ENCODE results near the gene KRTDAP. TPM values are rescaled to one million over a fixed set of nuclear protein-coding genes. Genes with fewer than 3 reads are reported as not detected.

The KRTDAP gene
- total and polyA plus RNA-seq, 10 of the 15 experiments (the other 5 are each of a cell fraction or from before 2014, with no cell fraction given): 0.23 TPM; not detected in 9

DNA sequence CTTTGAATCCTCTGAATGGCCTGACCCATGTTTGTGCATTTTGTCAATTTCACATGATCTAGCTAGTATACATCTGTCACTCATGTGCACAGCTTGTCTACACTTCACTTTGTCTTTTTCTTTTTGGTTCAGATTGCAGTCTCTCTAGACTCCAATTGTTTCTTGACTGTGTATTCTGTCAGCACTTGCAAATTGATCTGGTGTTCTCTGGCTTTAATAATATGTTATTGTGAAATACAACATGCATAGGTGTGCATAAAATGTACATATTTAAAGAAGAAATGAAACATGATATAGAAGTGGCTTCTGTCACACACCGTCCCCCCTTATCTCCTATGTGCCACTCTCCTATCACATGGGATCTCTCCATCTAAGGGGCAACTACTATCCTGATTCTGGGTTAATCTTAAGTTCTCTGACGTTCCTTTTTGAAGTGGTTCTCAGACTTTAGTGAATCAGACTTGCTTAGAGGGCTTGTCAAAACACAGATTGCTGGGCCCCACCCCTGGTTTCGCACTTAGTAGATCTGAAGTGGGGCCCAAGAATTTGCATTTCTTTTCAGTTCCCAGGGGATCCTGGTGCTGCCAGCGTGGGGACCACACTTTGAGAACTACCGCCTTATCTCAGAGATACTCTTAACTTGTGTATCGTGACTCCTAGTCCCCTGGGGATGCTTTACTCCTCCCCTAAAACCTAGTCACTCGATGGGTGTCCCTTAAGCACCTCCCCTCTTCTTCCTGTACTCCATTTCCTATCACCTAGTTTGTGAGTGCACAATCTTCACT lies 5.8 kb downstream of the KRTDAP start:
- RAD21 ChIA-PET (ENCODE audit: unreplicated experiment): interaction anchor here (0.7 to 2.1 kb wide), 6 partner anchors 10 to 210 kb away, joined by 3 to 8 read pairs (median 4); no protein-coding TSS in a partner anchor
- peaks cover 14% of the 10 kb centered on the region for H3K4me1 ChIP-seq (ENCODE audit: control insufficient read depth, insufficient read depth, low read length)
- 1% methylated on average over 7 of the region's 7 CpGs for WGBS (ENCODE audit: insufficient coverage, insufficient replicate concordance, low lambda C conversion rate, missing lambda C conversion rate)
- FAIRE-seq: peak; percentile 94
- SMC1A ChIA-PET (ENCODE audit: uncharacterized antibody, unreplicated experiment): interaction anchor here (0.6 to 4.1 kb wide), 8 partner anchors 9 to 161 kb away, joined by 3 to 21 read pairs (median 4); no protein-coding TSS in a partner anchor
- peak; percentile 85 for DNase-seq (ENCODE audit: low read depth, low spot score)
- peak overlapping the region; percentile 75 for H2AFZ ChIP-seq (ENCODE audit: control insufficient read depth, low read depth, low read length)
- H3K4me2 ChIP-seq (ENCODE audit: control insufficient read depth, insufficient read depth): peak overlapping the region; percentile 32; the same call in 1 of the 2 replicates
- H3K36me3 ChIP-seq (ENCODE audit: control insufficient read depth in 2 of 2, insufficient read depth in 2 of 2, low read length in 1 of 2): no peaks in the 10 kb centered on the region
- H3K27ac ChIP-seq (ENCODE audit: control insufficient read depth, insufficient read depth): 0 out of 2 replicates have a peak overlapping the region, but pooled peaks have one; percentile 17
- no TSS peak for BruUV-seq (replicated peaks)
- in situ Hi-C loops (cut with MboI) (no loop called here), intact Hi-C loops (cut with micrococcal nuclease; ENCODE audit: unreplicated experiment) (no loop called here)
- H3K27me3 ChIP-seq (replicated peaks in 1 of 2; ENCODE audit: control insufficient read depth in 2 of 2, insufficient read depth in 2 of 2, low read length in 1 of 2): no peaks in the 10 kb centered on the region
- ATAC-seq: peak; percentile 99
- no peaks in the 10 kb centered on the region for H3K9me3 ChIP-seq (replicated peaks; ENCODE audit: control insufficient read depth, insufficient read depth, low read length)
- H3K79me2 ChIP-seq (ENCODE audit: control insufficient read depth, insufficient read depth, low read length): no peaks in the 10 kb centered on the region
- POLR2A ChIA-PET: interaction anchor here (0.6 to 0.8 kb wide), 3 partner anchors 13 to 60 kb away, joined by 3 to 4 read pairs (median 3); no protein-coding TSS in a partner anchor
- H3K9ac ChIP-seq (ENCODE audit: control insufficient read depth, insufficient read depth, low read length): no peak overlapping the region
- H3K4me3 ChIP-seq: no peak overlapping the region
- H4K20me1 ChIP-seq (ENCODE audit: control insufficient read depth, insufficient read depth): no peaks in the 10 kb centered on the region
- CTCF ChIA-PET: interaction anchor here (1.0 to 5.4 kb wide), 3 partner anchors 11 to 131 kb away, joined by 3 to 55 read pairs (median 6); no protein-coding TSS in a partner anchor
- TF ChIP-seq, protein P1, sequence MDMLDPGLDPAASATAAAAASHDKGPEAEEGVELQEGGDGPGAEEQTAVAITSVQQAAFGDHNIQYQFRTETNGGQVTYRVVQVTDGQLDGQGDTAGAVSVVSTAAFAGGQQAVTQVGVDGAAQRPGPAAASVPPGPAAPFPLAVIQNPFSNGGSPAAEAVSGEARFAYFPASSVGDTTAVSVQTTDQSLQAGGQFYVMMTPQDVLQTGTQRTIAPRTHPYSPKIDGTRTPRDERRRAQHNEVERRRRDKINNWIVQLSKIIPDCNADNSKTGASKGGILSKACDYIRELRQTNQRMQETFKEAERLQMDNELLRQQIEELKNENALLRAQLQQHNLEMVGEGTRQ (IDR thresholded peaks at IDR 0.05; ENCODE audit: borderline replicate concordance, low read depth, low read length): no peak
- TF ChIP-seq BCL11A (IDR thresholded peaks at IDR 0.05; ENCODE audit: low read depth, low read length): 0 out of 2 replicates have a peak, but pooled peaks have one; percentile 18
- no peak for TF ChIP-seq NRF1 (conservative IDR thresholded peaks at IDR 0.05; ENCODE audit: low read depth, low read length)
- TF ChIP-seq MEF2B (IDR thresholded peaks at IDR 0.05; ENCODE audit: partially characterized antibody, poor library complexity, severe bottlenecking): peak; percentile 100
- TF ChIP-seq JUNB (IDR thresholded peaks at IDR 0.05): no peak
- no peak for TF ChIP-seq PAX8 (IDR thresholded peaks at IDR 0.05)
- TF ChIP-seq STAT1 (conservative IDR thresholded peaks at IDR 0.05): no peak
- no peak for TF ChIP-seq MAX (IDR thresholded peaks at IDR 0.05; ENCODE audit: low read depth, low read length)
- no peak for TF ChIP-seq CHD4 (IDR thresholded peaks at IDR 0.05)
- peak; percentile 78 for TF ChIP-seq CUX1 (IDR thresholded peaks at IDR 0.05; ENCODE audit: insufficient replicate concordance, low read depth, low read length)
- TF ChIP-seq SREBF2 (IDR thresholded peaks at IDR 0.05; ENCODE audit: low read length): no peak
- TF ChIP-seq ESRRA (IDR thresholded peaks at IDR 0.05; ENCODE audit: low read length): no peak
- TF ChIP-seq NR2C1 (IDR thresholded peaks at IDR 0.05): no peak
- no peak for TF ChIP-seq HDGF (IDR thresholded peaks at IDR 0.05)
- no peak for TF ChIP-seq ETV6 (conservative IDR thresholded peaks at IDR 0.05 in 1 of 2, IDR thresholded peaks at IDR 0.05 in 1 of 2; ENCODE audit: borderline replicate concordance in 1 of 2, low read depth in 1 of 2)
- TF ChIP-seq, protein P2, sequence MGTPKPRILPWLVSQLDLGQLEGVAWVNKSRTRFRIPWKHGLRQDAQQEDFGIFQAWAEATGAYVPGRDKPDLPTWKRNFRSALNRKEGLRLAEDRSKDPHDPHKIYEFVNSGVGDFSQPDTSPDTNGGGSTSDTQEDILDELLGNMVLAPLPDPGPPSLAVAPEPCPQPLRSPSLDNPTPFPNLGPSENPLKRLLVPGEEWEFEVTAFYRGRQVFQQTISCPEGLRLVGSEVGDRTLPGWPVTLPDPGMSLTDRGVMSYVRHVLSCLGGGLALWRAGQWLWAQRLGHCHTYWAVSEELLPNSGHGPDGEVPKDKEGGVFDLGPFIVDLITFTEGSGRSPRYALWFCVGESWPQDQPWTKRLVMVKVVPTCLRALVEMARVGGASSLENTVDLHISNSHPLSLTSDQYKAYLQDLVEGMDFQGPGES (IDR thresholded peaks at IDR 0.05): no peak

Data from GM12878 (cell line).